GM12878 (cell line): ENCODE measurements around the gene ISG20. TPM values are rescaled to one million over a fixed set of nuclear protein-coding genes. Genes with fewer than 3 reads are reported as not detected.

Experiments
- ATAC-seq: fragments of 200-7000 bp; cut with Tn5 transposase; 3 replicates; pipeline ENCODE4 v1.9.1; 2020; ENCODE audit warnings: mild to moderate bottlenecking, moderate library complexity
- BruUV-seq: library from RNA; stranded (reverse); fragments of 400-500 nt; replicated peaks from 2 replicates; lab custom pipeline; 2021; lab: Mats Ljungman, UMichigan
- CTCF ChIA-PET: fragments of 300-600 bp; sonication (Branson Sonifier 250); formaldehyde crosslinking; extraction: SDS; loops from one replicate; lab custom pipeline; 2021; ENCODE audit warnings: inconsistent platforms; lab: Yijun Ruan, JAX
- POLR2A ChIA-PET: fragments of 350-600 bp; formaldehyde crosslinking; extraction: SDS; loops from one replicate; lab custom pipeline; 2021; ENCODE audit warnings: inconsistent platforms; lab: Charles Lee
- RAD21 ChIA-PET: fragments of 300-600 bp; sonication (Branson Sonifier 250); formaldehyde crosslinking; loops from one replicate; lab custom pipeline; 2023; ENCODE audit warnings: antibody characterized with exemption; ENCODE audit not compliant: unreplicated experiment; lab: Charles Lee
- SMC1A ChIA-PET: fragments of 300-600 bp; sonication (Branson Sonifier 250); formaldehyde crosslinking; loops from one replicate; lab custom pipeline; 2023; ENCODE audit not compliant: unreplicated experiment, uncharacterized antibody; lab: Charles Lee
- DNase-seq: peaks from one replicate; pipeline ENCODE4 v3.0.0-alpha.2; 2011; ENCODE audit warnings: low read depth, low spot score
- FAIRE-seq: peaks from 3 replicates; lab custom pipeline; 2011; peaks lifted over from hg19 to GRCh38; lab: Jason Lieb, UNC
- H2AFZ ChIP-seq: 2 replicates; pipeline ENCODE4 v1.6.0; 2011; ENCODE audit warnings: low read depth, low read length, control low read depth; ENCODE audit not compliant: control insufficient read depth
- H3K27ac ChIP-seq: 2 replicates; pipeline ENCODE4 v1.5.1; 2011; ENCODE audit warnings: control low read depth; ENCODE audit not compliant: control insufficient read depth, insufficient read depth
- H3K27me3 ChIP-seq, 2 experiments: replicated peaks in 1 of 2; 2 replicates each; pipeline versions ENCODE4 v1.6.0 to v1.6.1; 2011; ENCODE audit warnings: low read length in 1 of 2; ENCODE audit not compliant: control insufficient read depth in 2 of 2, insufficient read depth in 2 of 2
- H3K36me3 ChIP-seq, 2 experiments: 2 replicates each; pipeline ENCODE4 v1.5.1; 2011; ENCODE audit warnings: low read length in 1 of 2; ENCODE audit not compliant: control insufficient read depth in 2 of 2, insufficient read depth in 2 of 2
- H3K4me1 ChIP-seq: 2 replicates; pipeline ENCODE4 v1.6.1; 2011; ENCODE audit warnings: mild to moderate bottlenecking, low read length, moderate library complexity, mixed read lengths; ENCODE audit not compliant: control insufficient read depth, insufficient read depth
- H3K4me2 ChIP-seq: 2 replicates; pipeline ENCODE4 v1.6.0; 2011; ENCODE audit warnings: control low read depth; ENCODE audit not compliant: control insufficient read depth, insufficient read depth
- H3K4me3 ChIP-seq: fragments of 200-600 bp; sonication (generic); 2 replicates; pipeline ENCODE4 v1.5.1; 2016
- H3K79me2 ChIP-seq: 2 replicates; pipeline ENCODE4 v1.6.0; 2011; ENCODE audit warnings: low read length; ENCODE audit not compliant: control insufficient read depth, insufficient read depth
- H3K9ac ChIP-seq: 2 replicates; pipeline ENCODE4 v1.8.0; 2011; ENCODE audit warnings: low read length, control low read depth, mixed read lengths; ENCODE audit not compliant: control insufficient read depth, insufficient read depth
- H3K9me3 ChIP-seq: replicated peaks from 3 replicates; pipeline ENCODE4 v1.5.1; 2011; ENCODE audit warnings: mild to moderate bottlenecking, low read length; ENCODE audit not compliant: control insufficient read depth, insufficient read depth
- H4K20me1 ChIP-seq: 2 replicates; pipeline ENCODE4 v1.6.0; 2011; ENCODE audit not compliant: control insufficient read depth, insufficient read depth
- ASH2L ChIP-seq: fragments of 300-600, 200-600 bp; sonication (generic); IDR thresholded peaks from 2 replicates; pipeline ENCODE4 v1.6.1; 2017; ENCODE audit warnings: low read depth, mild to moderate bottlenecking, borderline replicate concordance
- BHLHE40 ChIP-seq, 2 experiments: fragments of 450-650 bp in 1 of 2; IDR thresholded peaks; 2 replicates each; pipeline ENCODE4 v1.6.1; 2011 to 2017; ENCODE audit warnings: low read depth in 2 of 2, borderline replicate concordance in 1 of 2, improper control_type of control experiment in 1 of 2, low read length in 1 of 2, mild to moderate bottlenecking in 1 of 2
- EGR1 ChIP-seq, 2 experiments: IDR thresholded peaks; 1 replicate in 1 of 2; 2 replicates in 1 of 2; pipeline ENCODE4 v1.6.1; 2011 to 2012; ENCODE audit warnings: low read depth in 2 of 2, low read length in 2 of 2, borderline replicate concordance in 1 of 2, mild to moderate bottlenecking in 1 of 2, moderate library complexity in 1 of 2
- ETV6 ChIP-seq, 2 experiments: fragments of 450-650 bp in 1 of 2; IDR thresholded peaks in 1 of 2; conservative IDR thresholded peaks in 1 of 2; 2 replicates each; pipeline ENCODE4 v1.6.1; 2014; ENCODE audit warnings: antibody characterized with exemption in 1 of 2, borderline replicate concordance in 1 of 2, low read depth in 1 of 2, mild to moderate bottlenecking in 1 of 2, moderate library complexity in 1 of 2
- GATAD2B ChIP-seq: fragments of 450-650 bp; conservative IDR thresholded peaks from 2 replicates; pipeline ENCODE4 v1.6.1; 2017; ENCODE audit warnings: low read depth, mild to moderate bottlenecking, moderate library complexity
- KLF5 ChIP-seq: fragments of 450-650 bp; IDR thresholded peaks from 2 replicates; pipeline ENCODE4 v1.6.1; 2014; ENCODE audit warnings: mild to moderate bottlenecking; ENCODE audit not compliant: partially characterized antibody
- RELB ChIP-seq: fragments of 450-650 bp; IDR thresholded peaks from 2 replicates; pipeline ENCODE4 v1.6.1; 2017; ENCODE audit warnings: low read depth, mild to moderate bottlenecking, moderate library complexity
- SREBF2 ChIP-seq: IDR thresholded peaks from 2 replicates; pipeline ENCODE4 v1.6.1; 2012; ENCODE audit warnings: mild to moderate bottlenecking, low read length
- SUZ12 ChIP-seq: fragments of 200-600 bp; sonication (generic); IDR thresholded peaks from one replicate; pipeline ENCODE4 v1.6.1; 2018; ENCODE audit warnings: antibody characterized with exemption, mild to moderate bottlenecking; ENCODE audit not compliant: unreplicated experiment
- TCF3 ChIP-seq: IDR thresholded peaks from 2 replicates; pipeline ENCODE4 v1.6.1; 2012; ENCODE audit warnings: low read depth, mild to moderate bottlenecking, low read length, borderline replicate concordance; ENCODE audit not compliant: insufficient read depth
- ZNF622 ChIP-seq: fragments of 450-650 bp; IDR thresholded peaks from 2 replicates; pipeline ENCODE4 v1.6.1; 2017; ENCODE audit warnings: mild to moderate bottlenecking, inconsistent platforms
- ZZZ3 ChIP-seq: IDR thresholded peaks from 2 replicates; pipeline ENCODE4 v1.6.1; 2011; ENCODE audit warnings: low read depth; ENCODE audit not compliant: control insufficient read depth, insufficient read length
- WGBS: methylation state at CpG from one replicate; pipeline ENCODE4 v1.1.6; 2016; ENCODE audit warnings: low lambda C conversion rate; ENCODE audit not compliant: insufficient replicate concordance, insufficient coverage; ENCODE audit errors: missing lambda C conversion rate; 5-methylcytosine and 5-hydroxymethylcytosine counted together
- in situ Hi-C: fragments of 300-500 bp; cut with MboI; formaldehyde crosslinking; loops from 9 replicates; pipeline ENCODE4 v1.14.3; 2018; ENCODE audit warnings: mixed read lengths
- intact Hi-C: fragments of 100-400 bp; cut with micrococcal nuclease; formaldehyde crosslinking; loops from one replicate; pipeline ENCODE4 v1.14.2; 2022; ENCODE audit not compliant: unreplicated experiment
- polyA plus RNA-seq, 11 experiments: library from polyadenylated mRNA; depleted of rRNA in 4 of 11; unstranded in 6 of 11; stranded (reverse) in 5 of 11; fragments of >200 nt; fragmentation: Nextera tagmentation in 4 of 11; fragmentation: Illumina TruSeq in 1 of 11; extraction: Ambion mirVana in 4 of 11; extraction: Trizol in 1 of 11; gene quantifications; 1 replicate in 1 of 11; 2 replicates in 10 of 11; pipeline versions ENCODE4 v1.2.1 to v1.2.3, GENCODE V29; 2011 to 2016; ENCODE audit warnings: inconsistent platforms in 2 of 11, missing spikeins in 2 of 11, low read depth in 1 of 11
- total RNA-seq, 4 experiments: library from RNA; depleted of rRNA in 3 of 4; stranded (reverse); fragments of >200 nt in 3 of 4; fragmentation: Illumina TruSeq in 1 of 4; extraction: Trizol in 1 of 4; gene quantifications; 2 replicates each; pipeline versions ENCODE4 v1.2.1 to v1.2.3, GENCODE V29; 2013 to 2021
- TF ChIP-seq, protein P1 (sequence below): fragments of 450-650 bp; IDR thresholded peaks from 2 replicates; pipeline ENCODE4 v1.6.1; 2014; ENCODE audit warnings: mild to moderate bottlenecking
- TF ChIP-seq, protein P2 (sequence below): IDR thresholded peaks from 2 replicates; pipeline ENCODE4 v1.6.1; 2011; ENCODE audit warnings: low read depth, mild to moderate bottlenecking, low read length, moderate library complexity, borderline replicate concordance; ENCODE audit errors: extremely low read depth

The ISG20 gene
- total and polyA plus RNA-seq, 10 of the 15 experiments (the other 5 are each of a cell fraction or from before 2014, with no cell fraction given), result 23.4 to 210 (median 85.9) TPM

- TF ChIP-seq SREBF2 (no peak), ETV6 (conservative IDR thresholded peaks at IDR 0.05 in 1 of 2, IDR thresholded peaks at IDR 0.05 in 1 of 2; ENCODE audit: borderline replicate concordance in 1 of 2, low read depth in 1 of 2) (no peak), ASH2L (no peak), ZZZ3 (no peak), EGR1 (IDR thresholded peaks at IDR 0.05; ENCODE audit: borderline replicate concordance in 1 of 2, low read depth in 2 of 2, low read length in 2 of 2) (no peak), RELB (no peak), GATAD2B (no peak), KLF5 (no peak), SUZ12 (no peak), BHLHE40 (IDR thresholded peaks at IDR 0.05; ENCODE audit: borderline replicate concordance in 1 of 2, low read depth in 2 of 2, low read length in 1 of 2) (no peak), TCF3 (no peak), ZNF622 (no peak)
- TF ChIP-seq, protein P1, sequence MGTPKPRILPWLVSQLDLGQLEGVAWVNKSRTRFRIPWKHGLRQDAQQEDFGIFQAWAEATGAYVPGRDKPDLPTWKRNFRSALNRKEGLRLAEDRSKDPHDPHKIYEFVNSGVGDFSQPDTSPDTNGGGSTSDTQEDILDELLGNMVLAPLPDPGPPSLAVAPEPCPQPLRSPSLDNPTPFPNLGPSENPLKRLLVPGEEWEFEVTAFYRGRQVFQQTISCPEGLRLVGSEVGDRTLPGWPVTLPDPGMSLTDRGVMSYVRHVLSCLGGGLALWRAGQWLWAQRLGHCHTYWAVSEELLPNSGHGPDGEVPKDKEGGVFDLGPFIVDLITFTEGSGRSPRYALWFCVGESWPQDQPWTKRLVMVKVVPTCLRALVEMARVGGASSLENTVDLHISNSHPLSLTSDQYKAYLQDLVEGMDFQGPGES, result no peak
- TF ChIP-seq, protein P2, sequence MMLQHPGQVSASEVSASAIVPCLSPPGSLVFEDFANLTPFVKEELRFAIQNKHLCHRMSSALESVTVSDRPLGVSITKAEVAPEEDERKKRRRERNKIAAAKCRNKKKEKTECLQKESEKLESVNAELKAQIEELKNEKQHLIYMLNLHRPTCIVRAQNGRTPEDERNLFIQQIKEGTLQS, result no peak
- H3K4me1 ChIP-seq, result peaks cover 64% of the 10 kb centered on the region
- ChIA-PET RAD21 (interaction anchor here (0.7 to 3.7 kb wide), 25 partner anchors 8 to 393 kb away, joined by 3 to 40 read pairs (median 5); partner anchors contain the start of genes MRPL46 and MRPS11), POLR2A (interaction anchor here (0.9 to 2.4 kb wide), 5 partner anchors 11 to 74 kb away, joined by 3 to 8 read pairs (median 4); no protein-coding TSS in a partner anchor), CTCF (interaction anchor here (0.6 to 5.4 kb wide), 41 partner anchors 8 to 865 kb away, joined by 3 to 79 read pairs (median 5); partner anchors contain the start of genes MRPL46 and MRPS11), SMC1A (interaction anchor here (0.6 to 3.6 kb wide), 31 partner anchors 9 to 280 kb away, joined by 3 to 43 read pairs (median 5); partner anchors contain the start of genes ISG20 and MRPL46)
- H3K4me2 ChIP-seq, result peak overlapping the region; percentile 98
- H3K27ac ChIP-seq, result peak overlapping the region; percentile 97
- H3K9me3 ChIP-seq, result no peaks in the 10 kb centered on the region
- peaks cover 26 to 28% of the 10 kb centered on the region in 2 experiments for H3K36me3 ChIP-seq
- ATAC-seq (no peak), DNase-seq (no peak), FAIRE-seq (no peak)
- in situ Hi-C loops, result loop anchor here (5.0 kb wide), 2 partner anchors 77 to 148 kb away; no protein-coding TSS in a partner anchor
- H2AFZ ChIP-seq, result no peak overlapping the region
- H4K20me1 ChIP-seq, result peaks cover 24% of the 10 kb centered on the region
- 26% methylated on average over 9 of the region's 9 CpGs for WGBS
- H3K79me2 ChIP-seq, result peaks cover 88% of the 10 kb centered on the region
- peak overlapping the region; percentile 83 for H3K4me3 ChIP-seq
- H3K27me3 ChIP-seq, result no peaks in the 10 kb centered on the region
- no TSS peak for BruUV-seq
- intact Hi-C loops, result loop anchor here (1.0 to 5.0 kb wide), 6 partner anchors 32 to 270 kb away; partner anchors contain the start of genes DET1 and HAPLN3
- peak overlapping the region; percentile 66 for H3K9ac ChIP-seq
Observed at GRCh38 chr15:88624971-88625490, 13.8 kb upstream of the ISG20 start.
